ENCODE data around the gene TTYH1. TPM values are rescaled to one million over a fixed set of nuclear protein-coding genes. Genes with fewer than 3 reads are reported as not detected.

TTYH1 gene
- total and polyA plus RNA-seq, 9 of the 15 experiments (the other 6 are each of a cell fraction or from before 2014, with no cell fraction given), result 0.08 TPM; not detected in 8

DNA sequence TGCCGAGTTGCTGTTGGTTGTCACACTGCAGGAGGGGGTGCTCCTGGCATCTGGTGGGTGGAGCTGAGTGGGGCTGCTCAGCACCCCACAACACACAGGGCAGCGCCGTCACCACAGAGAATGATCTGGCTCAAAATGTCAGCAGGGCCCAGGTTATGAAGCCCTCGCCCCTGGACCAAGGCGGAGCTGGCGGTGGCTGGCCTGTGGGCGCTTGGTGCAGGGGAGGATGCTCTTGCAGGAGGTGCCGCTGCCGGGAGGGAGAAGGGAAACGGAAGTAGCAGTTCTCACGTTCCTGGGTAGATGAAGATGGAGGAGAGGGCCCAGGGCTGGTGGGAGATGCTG, 19.6 kb downstream of the TTYH1 start:
- in situ Hi-C loops (cut with MboI) (no loop called here), intact Hi-C loops (cut with micrococcal nuclease) (no loop called here)
- Histone ChIP-seq H3K27ac (ENCODE audit: extremely low read depth, low read depth, low read length) (no peak overlapping the region), H2AFZ (ENCODE audit: low read depth, low read length) (no peak overlapping the region), H3K4me2 (ENCODE audit: insufficient read depth, low read length) (no peak overlapping the region), H3K27me3 (ENCODE audit: control insufficient read depth in 2 of 2, insufficient read depth in 2 of 2, low read length in 2 of 2) (no peaks in the 10 kb centered on the region), H3K9ac (ENCODE audit: insufficient read depth in 1 of 2, low read depth in 2 of 2, low read length in 2 of 2) (peak overlapping the region in 1 of 2 experiments; percentile 43; a peak in 1 of 4 replicates), H3K4me1 (replicated peaks in 1 of 2; ENCODE audit: control insufficient read depth in 2 of 2, insufficient read depth in 2 of 2, low read length in 2 of 2) (peaks cover 0 to 33% of the 10 kb centered on the region in 2 experiments; a peak in 2 of 5 replicates), H3K79me2 (ENCODE audit: control insufficient read depth, insufficient read depth, low read length) (peaks cover 6% of the 10 kb centered on the region; the same call in 2 of the 3 replicates), H3K36me3 (ENCODE audit: control insufficient read depth, insufficient read depth, low read length) (peaks cover 7% of the 10 kb centered on the region; the same call in 1 of the 3 replicates), H4K20me1 (replicated peaks; ENCODE audit: control insufficient read depth, insufficient read depth, low read length) (peaks cover 10% of the 10 kb centered on the region; the same call in 1 of the 2 replicates), H3K9me1 (ENCODE audit: control insufficient read depth, insufficient read depth, low read length) (no peaks in the 10 kb centered on the region), H3K9me3 (replicated peaks; ENCODE audit: control insufficient read depth, insufficient read depth, low read depth, low read length) (no peaks in the 10 kb centered on the region), H3K4me3 (no peak overlapping the region)
- POLR2A ChIA-PET, result no interaction called here
- CTCF ChIA-PET (ENCODE audit: low intra/inter-chr PET ratio), result no interaction called here
- FAIRE-seq, result no peak
- peak; percentile 61 for TF ChIP-seq POLR2G (IDR thresholded peaks at IDR 0.05; ENCODE audit: low read depth, low read length)
- TF ChIP-seq, protein P1, sequence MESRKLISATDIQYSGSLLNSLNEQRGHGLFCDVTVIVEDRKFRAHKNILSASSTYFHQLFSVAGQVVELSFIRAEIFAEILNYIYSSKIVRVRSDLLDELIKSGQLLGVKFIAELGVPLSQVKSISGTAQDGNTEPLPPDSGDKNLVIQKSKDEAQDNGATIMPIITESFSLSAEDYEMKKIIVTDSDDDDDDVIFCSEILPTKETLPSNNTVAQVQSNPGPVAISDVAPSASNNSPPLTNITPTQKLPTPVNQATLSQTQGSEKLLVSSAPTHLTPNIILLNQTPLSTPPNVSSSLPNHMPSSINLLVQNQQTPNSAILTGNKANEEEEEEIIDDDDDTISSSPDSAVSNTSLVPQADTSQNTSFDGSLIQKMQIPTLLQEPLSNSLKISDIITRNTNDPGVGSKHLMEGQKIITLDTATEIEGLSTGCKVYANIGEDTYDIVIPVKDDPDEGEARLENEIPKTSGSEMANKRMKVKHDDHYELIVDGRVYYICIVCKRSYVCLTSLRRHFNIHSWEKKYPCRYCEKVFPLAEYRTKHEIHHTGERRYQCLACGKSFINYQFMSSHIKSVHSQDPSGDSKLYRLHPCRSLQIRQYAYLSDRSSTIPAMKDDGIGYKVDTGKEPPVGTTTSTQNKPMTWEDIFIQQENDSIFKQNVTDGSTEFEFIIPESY (CRISPR knock-in tag; IDR thresholded peaks at IDR 0.05), result peak; percentile 88
- no peak for TF ChIP-seq FOS (IDR thresholded peaks at IDR 0.05; ENCODE audit: extremely low read depth, insufficient read length)
- TF ChIP-seq ZNF707 (CRISPR knock-in tag; conservative IDR thresholded peaks at IDR 0.05), result no peak
- no peak for TF ChIP-seq SMARCA5 (IDR thresholded peaks at IDR 0.05)
- no peak for TF ChIP-seq SRF (CRISPR knock-in tag; IDR thresholded peaks at IDR 0.05)
- no peak for TF ChIP-seq PRPF4 (IDR thresholded peaks at IDR 0.05; ENCODE audit: insufficient read depth, low read depth, low read length, poor library complexity, severe bottlenecking)
- TF ChIP-seq ILF3 (IDR thresholded peaks at IDR 0.05; ENCODE audit: borderline replicate concordance), result no peak
- no peak for TF ChIP-seq EWSR1 (IDR thresholded peaks at IDR 0.05; ENCODE audit: borderline replicate concordance, low read depth, partially characterized antibody)
- no peak for TF ChIP-seq ZNF311 (CRISPR knock-in tag; IDR thresholded peaks at IDR 0.05)
- TF ChIP-seq MAFF (IDR thresholded peaks at IDR 0.05; ENCODE audit: low read length), result no peak
- TF ChIP-seq, protein P2, sequence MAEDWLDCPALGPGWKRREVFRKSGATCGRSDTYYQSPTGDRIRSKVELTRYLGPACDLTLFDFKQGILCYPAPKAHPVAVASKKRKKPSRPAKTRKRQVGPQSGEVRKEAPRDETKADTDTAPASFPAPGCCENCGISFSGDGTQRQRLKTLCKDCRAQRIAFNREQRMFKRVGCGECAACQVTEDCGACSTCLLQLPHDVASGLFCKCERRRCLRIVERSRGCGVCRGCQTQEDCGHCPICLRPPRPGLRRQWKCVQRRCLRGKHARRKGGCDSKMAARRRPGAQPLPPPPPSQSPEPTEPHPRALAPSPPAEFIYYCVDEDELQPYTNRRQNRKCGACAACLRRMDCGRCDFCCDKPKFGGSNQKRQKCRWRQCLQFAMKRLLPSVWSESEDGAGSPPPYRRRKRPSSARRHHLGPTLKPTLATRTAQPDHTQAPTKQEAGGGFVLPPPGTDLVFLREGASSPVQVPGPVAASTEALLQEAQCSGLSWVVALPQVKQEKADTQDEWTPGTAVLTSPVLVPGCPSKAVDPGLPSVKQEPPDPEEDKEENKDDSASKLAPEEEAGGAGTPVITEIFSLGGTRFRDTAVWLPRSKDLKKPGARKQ (CRISPR knock-in tag; IDR thresholded peaks at IDR 0.05), result no peak
- no TSS peak for BruUV-seq (replicated peaks)
- no peak for ATAC-seq
- WGBS (ENCODE audit: insufficient coverage, low coverage, missing lambda C conversion rate), result 77% methylated on average over 10 of the region's 11 CpGs
- DNase-seq (ENCODE audit: extremely low read depth in 1 of 4, low spot score in 3 of 4), result no peak

Measured in K562 (cell line).